ENCODE data around the gene CDON. TPM values are rescaled to one million over a fixed set of nuclear protein-coding genes. Genes with fewer than 3 reads are reported as not detected.

Gene CDON
- total and polyA plus RNA-seq, 2 donors from 2014 or later = 0.45 to 4.0 TPM

DNA sequence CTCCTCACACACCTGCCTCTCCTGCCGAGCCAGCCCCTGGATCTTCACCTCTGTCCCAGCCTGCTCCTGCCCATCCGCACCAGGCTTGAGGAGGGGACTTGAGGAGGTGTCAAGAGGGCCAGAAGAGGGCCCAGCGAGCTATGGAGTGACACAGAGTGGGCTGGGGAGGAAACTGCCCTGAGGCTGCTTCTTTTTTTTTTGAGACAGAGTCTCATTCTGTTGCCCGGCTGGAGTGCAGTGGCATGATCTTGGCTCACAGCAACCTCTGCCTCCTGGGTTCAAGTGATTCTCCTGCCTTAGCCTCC lies 21.9 kb upstream of the CDON start:
- Histone ChIP-seq H3K9ac (ENCODE audit: low read length in 3 of 3) (no peak overlapping the region), H3K9me3 (ENCODE audit: control insufficient read depth in 2 of 3, insufficient read depth in 1 of 3, low read length in 3 of 3) (no peaks in the 10 kb centered on the region), H3K4me3 (ENCODE audit: low read length in 3 of 3) (no peak overlapping the region), H3K36me3 (ENCODE audit: control insufficient read depth in 2 of 3, insufficient read depth in 3 of 3, low read length in 3 of 3) (no peaks in the 10 kb centered on the region), H3K27ac (ENCODE audit: low read depth in 2 of 2, low read length in 2 of 2) (no peak overlapping the region), H3K4me1 (ENCODE audit: control insufficient read depth in 2 of 3, insufficient read depth in 2 of 3, low read depth in 1 of 3, low read length in 3 of 3) (peaks cover 0 to 3% (median 0%) of the 10 kb centered on the region in 3 donors), H3K27me3 (ENCODE audit: control insufficient read depth, insufficient read depth, low read length) (no peaks in the 10 kb centered on the region)
- DNase-seq (no peak), FAIRE-seq (no peak)
- TF ChIP-seq, protein P1, sequence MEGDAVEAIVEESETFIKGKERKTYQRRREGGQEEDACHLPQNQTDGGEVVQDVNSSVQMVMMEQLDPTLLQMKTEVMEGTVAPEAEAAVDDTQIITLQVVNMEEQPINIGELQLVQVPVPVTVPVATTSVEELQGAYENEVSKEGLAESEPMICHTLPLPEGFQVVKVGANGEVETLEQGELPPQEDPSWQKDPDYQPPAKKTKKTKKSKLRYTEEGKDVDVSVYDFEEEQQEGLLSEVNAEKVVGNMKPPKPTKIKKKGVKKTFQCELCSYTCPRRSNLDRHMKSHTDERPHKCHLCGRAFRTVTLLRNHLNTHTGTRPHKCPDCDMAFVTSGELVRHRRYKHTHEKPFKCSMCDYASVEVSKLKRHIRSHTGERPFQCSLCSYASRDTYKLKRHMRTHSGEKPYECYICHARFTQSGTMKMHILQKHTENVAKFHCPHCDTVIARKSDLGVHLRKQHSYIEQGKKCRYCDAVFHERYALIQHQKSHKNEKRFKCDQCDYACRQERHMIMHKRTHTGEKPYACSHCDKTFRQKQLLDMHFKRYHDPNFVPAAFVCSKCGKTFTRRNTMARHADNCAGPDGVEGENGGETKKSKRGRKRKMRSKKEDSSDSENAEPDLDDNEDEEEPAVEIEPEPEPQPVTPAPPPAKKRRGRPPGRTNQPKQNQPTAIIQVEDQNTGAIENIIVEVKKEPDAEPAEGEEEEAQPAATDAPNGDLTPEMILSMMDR (IDR thresholded peaks at IDR 0.05; ENCODE audit: borderline replicate concordance, extremely low read depth, insufficient read depth) = no peak
- intact Hi-C loops (cut with DNase I) = no loop called here

DNA sequence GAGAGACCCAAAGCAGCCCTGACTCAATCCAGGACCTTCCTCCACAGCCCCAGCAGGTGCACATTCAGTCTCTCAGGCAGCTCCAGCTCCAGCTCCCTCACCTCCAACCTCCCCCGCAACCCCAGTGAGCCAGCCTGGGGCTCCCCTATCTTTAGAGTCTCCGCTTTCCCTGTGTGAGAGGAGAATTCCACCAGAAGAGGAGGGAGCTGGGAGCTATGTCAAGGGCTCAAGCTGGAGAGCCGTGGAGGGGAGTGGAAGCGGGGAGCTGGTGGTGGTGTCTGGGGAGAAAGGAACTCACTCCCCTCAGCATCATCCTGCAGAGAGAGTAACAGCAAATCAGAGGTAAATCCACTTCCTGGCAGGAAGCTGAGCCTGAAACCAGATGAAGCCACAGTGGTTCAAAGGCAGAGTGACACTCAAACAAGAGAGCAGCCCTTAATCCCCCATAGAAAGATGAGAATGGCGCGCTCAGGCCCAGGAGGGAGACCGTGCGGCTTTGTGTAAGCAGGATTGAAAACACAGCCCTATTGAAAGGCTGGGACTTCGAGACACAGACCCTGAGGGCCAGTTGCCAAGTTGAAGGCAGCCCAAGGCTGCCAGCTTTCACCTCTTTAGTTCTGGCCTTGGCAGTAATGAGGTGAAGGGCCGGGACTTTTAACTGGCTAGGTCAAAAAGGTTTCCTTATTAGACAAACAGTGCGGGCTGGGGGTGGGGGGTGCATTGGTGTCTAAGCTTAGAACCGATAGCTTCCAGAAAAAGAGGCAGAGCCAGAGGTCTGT lies 21.4 kb upstream of the CDON start:
- DNase-seq (no peak), FAIRE-seq (no peak)
- intact Hi-C loops (cut with DNase I) = no loop called here
- H3K27ac ChIP-seq (ENCODE audit: low read depth in 2 of 2, low read length in 2 of 2) = no peak overlapping the region
- no peak overlapping the region for H3K4me3 ChIP-seq (ENCODE audit: low read length in 3 of 3)
- TF ChIP-seq, protein P1 (IDR thresholded peaks at IDR 0.05; ENCODE audit: borderline replicate concordance, extremely low read depth, insufficient read depth) = no peak
- no peak overlapping the region for H3K9ac ChIP-seq (ENCODE audit: low read length in 3 of 3)
- H3K27me3 ChIP-seq (ENCODE audit: control insufficient read depth, insufficient read depth, low read length) = no peaks in the 10 kb centered on the region
- H3K36me3 ChIP-seq (ENCODE audit: control insufficient read depth in 2 of 3, insufficient read depth in 3 of 3, low read length in 3 of 3) = no peaks in the 10 kb centered on the region
- peaks cover 0 to 6% (median 0%) of the 10 kb centered on the region in 3 donors for H3K4me1 ChIP-seq (ENCODE audit: control insufficient read depth in 2 of 3, insufficient read depth in 2 of 3, low read depth in 1 of 3, low read length in 3 of 3)
- H3K9me3 ChIP-seq (ENCODE audit: control insufficient read depth in 2 of 3, insufficient read depth in 1 of 3, low read length in 3 of 3) = no peaks in the 10 kb centered on the region

DNA sequence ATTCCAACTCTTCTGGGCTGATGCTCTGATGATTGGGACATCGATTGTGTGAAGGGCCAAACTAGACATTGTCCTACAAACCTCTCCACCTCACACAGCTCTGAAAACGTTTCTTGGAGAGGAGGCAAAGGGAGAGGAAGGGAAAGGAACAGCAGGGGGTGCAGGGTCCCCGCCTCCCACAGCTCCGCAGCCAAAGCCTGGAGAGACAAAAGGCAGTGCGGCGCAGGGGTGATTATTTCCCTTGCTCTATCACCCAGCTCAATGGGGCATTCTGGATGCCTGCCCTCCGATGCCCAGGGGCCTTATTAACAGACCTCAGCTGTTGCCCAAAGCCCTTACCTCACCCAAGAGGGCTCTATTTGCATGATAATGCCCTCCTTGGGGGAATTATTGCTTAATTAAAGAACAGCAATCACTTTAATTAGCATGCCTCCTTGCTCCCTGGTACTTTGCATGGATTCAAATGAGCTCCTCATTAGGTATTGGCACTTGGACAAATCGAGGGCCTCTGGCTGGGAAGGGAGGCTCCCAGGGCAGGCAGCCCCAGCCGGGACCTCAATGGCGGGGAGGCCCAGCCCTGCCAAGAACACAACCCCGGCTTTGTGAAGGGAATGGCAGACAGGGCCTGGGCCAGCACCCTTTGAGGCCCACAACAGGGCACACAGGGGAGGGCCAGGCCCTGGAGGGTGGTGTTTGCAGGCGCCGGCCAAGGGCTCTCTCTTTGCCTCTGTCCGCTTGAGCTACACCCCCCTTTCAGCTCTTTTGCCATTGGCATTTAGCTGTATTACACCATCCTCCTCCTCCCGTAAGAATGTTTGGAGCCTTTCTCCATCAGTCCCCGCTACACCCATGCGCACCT lies 19.8 kb upstream of the CDON start:
- H3K9ac ChIP-seq (ENCODE audit: low read length in 3 of 3) = no peak overlapping the region
- H3K36me3 ChIP-seq (ENCODE audit: control insufficient read depth in 2 of 3, insufficient read depth in 3 of 3, low read length in 3 of 3) = no peaks in the 10 kb centered on the region
- H3K4me3 ChIP-seq (ENCODE audit: low read length in 3 of 3) = no peak overlapping the region
- H3K9me3 ChIP-seq (ENCODE audit: control insufficient read depth in 2 of 3, insufficient read depth in 1 of 3, low read length in 3 of 3) = no peaks in the 10 kb centered on the region
- intact Hi-C loops (cut with DNase I) = no loop called here
- H3K4me1 ChIP-seq (ENCODE audit: control insufficient read depth in 2 of 3, insufficient read depth in 2 of 3, low read depth in 1 of 3, low read length in 3 of 3) = peaks cover 0 to 6% (median 0%) of the 10 kb centered on the region in 3 donors
- no peak overlapping the region for H3K27ac ChIP-seq (ENCODE audit: low read depth in 2 of 2, low read length in 2 of 2)
- FAIRE-seq (no peak), DNase-seq (no peak)
- H3K27me3 ChIP-seq (ENCODE audit: control insufficient read depth, insufficient read depth, low read length) = no peaks in the 10 kb centered on the region
- TF ChIP-seq, protein P1 (IDR thresholded peaks at IDR 0.05; ENCODE audit: borderline replicate concordance, extremely low read depth, insufficient read depth) = no peak
